Measurements from ENCODE around the gene ENPEP.
A peak's percentile ranks its signal among the peaks of the same experiment; 100 is the strongest.

Gene ENPEP

GRCh38 chr4:110492522-110492921 is 16.6 kb downstream of the ENPEP start:
- H3K36me3 Mint-ChIP-seq: no peaks in the 10 kb centered on the region
- no peak for DNase-seq (ENCODE audit: low spot score in 2 of 2)
- no peaks in the 10 kb centered on the region for H3K4me1 Mint-ChIP-seq
- no peaks in the 10 kb centered on the region for H3K27me3 Mint-ChIP-seq
- H3K27ac Mint-ChIP-seq: no peak overlapping the region
- no peak overlapping the region for H3K4me3 Mint-ChIP-seq
- H3K9me3 Mint-ChIP-seq: no peaks in the 10 kb centered on the region
- ATAC-seq (ENCODE audit: low read depth): no peak

- ATAC-seq (ENCODE audit: low read depth) (no peak), DNase-seq (ENCODE audit: low spot score in 2 of 2) (no peak)
- Mint-ChIP-seq H3K4me3 (no peak overlapping the region), H3K36me3 (no peaks in the 10 kb centered on the region), H3K4me1 (no peaks in the 10 kb centered on the region), H3K27me3 (no peaks in the 10 kb centered on the region), H3K9me3 (no peaks in the 10 kb centered on the region), H3K27ac (no peak overlapping the region)
Observed at GRCh38 chr4:110493520-110493919, 17.6 kb downstream of the ENPEP start.

GRCh38 chr4:110498420-110498819 is 22.5 kb downstream of the ENPEP start:
- Mint-ChIP-seq H3K9me3 (peaks cover 2% of the 10 kb centered on the region), H3K36me3 (no peaks in the 10 kb centered on the region), H3K4me1 (no peaks in the 10 kb centered on the region), H3K4me3 (no peak overlapping the region), H3K27ac (no peak overlapping the region), H3K27me3 (peaks cover 2% of the 10 kb centered on the region)
- ATAC-seq (ENCODE audit: low read depth) (no peak), DNase-seq (ENCODE audit: low spot score in 2 of 2) (no peak)

GRCh38 chr4:110499126-110499525 is 23.2 kb downstream of the ENPEP start:
- Mint-ChIP-seq H3K9me3 (peaks cover 2% of the 10 kb centered on the region), H3K27ac (no peak overlapping the region), H3K4me1 (no peaks in the 10 kb centered on the region), H3K36me3 (no peaks in the 10 kb centered on the region), H3K4me3 (no peak overlapping the region), H3K27me3 (peaks cover 2% of the 10 kb centered on the region)
- DNase-seq (ENCODE audit: low spot score in 2 of 2): no peak
- no peak for ATAC-seq (ENCODE audit: low read depth)

GRCh38 chr4:110501826-110502225 is 25.9 kb downstream of the ENPEP start:
- Mint-ChIP-seq H3K4me3 (no peak overlapping the region), H3K36me3 (no peaks in the 10 kb centered on the region), H3K27ac (no peak overlapping the region), H3K9me3 (peaks cover 2% of the 10 kb centered on the region), H3K27me3 (peaks cover 4% of the 10 kb centered on the region), H3K4me1 (no peaks in the 10 kb centered on the region)
- DNase-seq (ENCODE audit: low spot score in 2 of 2) (no peak), ATAC-seq (ENCODE audit: low read depth) (no peak)

GRCh38 chr4:110503270-110504083 is 27.5 kb downstream of the ENPEP start:
- H3K27me3 Mint-ChIP-seq: peaks cover 4% of the 10 kb centered on the region
- H3K4me3 Mint-ChIP-seq: no peak overlapping the region
- no peaks in the 10 kb centered on the region for H3K36me3 Mint-ChIP-seq
- peaks cover 2% of the 10 kb centered on the region for H3K9me3 Mint-ChIP-seq
- DNase-seq (ENCODE audit: low spot score in 2 of 2): no peak
- no peak for ATAC-seq (ENCODE audit: low read depth)
- H3K4me1 Mint-ChIP-seq: no peaks in the 10 kb centered on the region
- H3K27ac Mint-ChIP-seq: no peak overlapping the region

GRCh38 chr4:110504084-110504435 is 28.1 kb downstream of the ENPEP start:
- peaks cover 4% of the 10 kb centered on the region for H3K27me3 Mint-ChIP-seq
- DNase-seq (ENCODE audit: low spot score in 2 of 2) (no peak), ATAC-seq (ENCODE audit: low read depth) (no peak)
- no peaks in the 10 kb centered on the region for H3K36me3 Mint-ChIP-seq
- H3K9me3 Mint-ChIP-seq: peaks cover 2% of the 10 kb centered on the region
- H3K4me1 Mint-ChIP-seq: no peaks in the 10 kb centered on the region
- H3K27ac Mint-ChIP-seq: no peak overlapping the region
- no peak overlapping the region for H3K4me3 Mint-ChIP-seq

GRCh38 chr4:110505440-110505839 is 29.5 kb downstream of the ENPEP start:
- Mint-ChIP-seq H3K4me1 (no peaks in the 10 kb centered on the region), H3K27ac (no peak overlapping the region), H3K4me3 (no peak overlapping the region), H3K27me3 (peaks cover 4% of the 10 kb centered on the region), H3K9me3 (peaks cover 2% of the 10 kb centered on the region), H3K36me3 (no peaks in the 10 kb centered on the region)
- no peak for ATAC-seq (ENCODE audit: low read depth)
- no peak for DNase-seq (ENCODE audit: low spot score in 2 of 2)

- Mint-ChIP-seq H3K36me3 (no peaks in the 10 kb centered on the region), H3K27ac (no peak overlapping the region), H3K27me3 (peaks cover 1% of the 10 kb centered on the region), H3K4me3 (no peak overlapping the region), H3K4me1 (no peaks in the 10 kb centered on the region), H3K9me3 (no peaks in the 10 kb centered on the region)
- DNase-seq (ENCODE audit: low spot score in 2 of 2) (no peak), ATAC-seq (ENCODE audit: low read depth) (no peak)
Observed at GRCh38 chr4:110508827-110509710, 33.1 kb downstream of the ENPEP start.

GRCh38 chr4:110510277-110510676 is 34.3 kb downstream of the ENPEP start:
- Mint-ChIP-seq H3K4me1 (no peaks in the 10 kb centered on the region), H3K4me3 (no peak overlapping the region), H3K27me3 (peaks cover 1% of the 10 kb centered on the region), H3K9me3 (no peaks in the 10 kb centered on the region), H3K36me3 (no peaks in the 10 kb centered on the region), H3K27ac (no peak overlapping the region)
- DNase-seq (ENCODE audit: low spot score in 2 of 2): no peak
- ATAC-seq (ENCODE audit: low read depth): no peak

GRCh38 chr4:110510955-110511544 is 35.1 kb downstream of the ENPEP start:
- ATAC-seq (ENCODE audit: low read depth): peak; percentile 48
- H3K9me3 Mint-ChIP-seq: no peaks in the 10 kb centered on the region

GRCh38 chr4:110512901-110513300 is 36.9 kb downstream of the ENPEP start:
- Mint-ChIP-seq H3K27ac (no peak overlapping the region), H3K4me3 (no peak overlapping the region), H3K27me3 (no peaks in the 10 kb centered on the region), H3K4me1 (peaks cover 7% of the 10 kb centered on the region), H3K9me3 (no peaks in the 10 kb centered on the region), H3K36me3 (no peaks in the 10 kb centered on the region)
- ATAC-seq (ENCODE audit: low read depth) (no peak), DNase-seq (ENCODE audit: low spot score in 2 of 2) (no peak)

More at GRCh38 chr4:110510955-110511544, 35.1 kb downstream of the ENPEP start:
- Mint-ChIP-seq H3K4me1 (peaks cover 4% of the 10 kb centered on the region), H3K27ac (no peak overlapping the region), H3K27me3 (no peaks in the 10 kb centered on the region), H3K4me3 (no peak overlapping the region), H3K36me3 (no peaks in the 10 kb centered on the region)
- DNase-seq (ENCODE audit: low spot score in 2 of 2): peak in 1 of 2 donors; percentile 28

GRCh38 chr4:110514889-110515479 is 39.0 kb downstream of the ENPEP start:
- ATAC-seq (ENCODE audit: low read depth): no peak

GRCh38 chr4:110515676-110516075 is 39.7 kb downstream of the ENPEP start:
- no peak for ATAC-seq (ENCODE audit: low read depth)

More at GRCh38 chr4:110514889-110515479, 39.0 kb downstream of the ENPEP start:
- peaks cover 7% of the 10 kb centered on the region for H3K4me1 Mint-ChIP-seq
- H3K27ac Mint-ChIP-seq: no peak overlapping the region
- DNase-seq (ENCODE audit: low spot score in 2 of 2): peak in 1 of 2 donors; percentile 22
- no peak overlapping the region for H3K4me3 Mint-ChIP-seq
- no peaks in the 10 kb centered on the region for H3K36me3 Mint-ChIP-seq
- no peaks in the 10 kb centered on the region for H3K9me3 Mint-ChIP-seq
- H3K27me3 Mint-ChIP-seq: no peaks in the 10 kb centered on the region

More at GRCh38 chr4:110515676-110516075, 39.7 kb downstream of the ENPEP start:
- Mint-ChIP-seq H3K27ac (no peak overlapping the region), H3K4me1 (peaks cover 7% of the 10 kb centered on the region), H3K27me3 (no peaks in the 10 kb centered on the region), H3K9me3 (no peaks in the 10 kb centered on the region), H3K36me3 (no peaks in the 10 kb centered on the region), H3K4me3 (peak overlapping the region; percentile 94)
- no peak for DNase-seq (ENCODE audit: low spot score in 2 of 2)

Data from memory B cell (primary cell).